Measurements from ENCODE around the gene SHC4.

Gene SHC4

DNA sequence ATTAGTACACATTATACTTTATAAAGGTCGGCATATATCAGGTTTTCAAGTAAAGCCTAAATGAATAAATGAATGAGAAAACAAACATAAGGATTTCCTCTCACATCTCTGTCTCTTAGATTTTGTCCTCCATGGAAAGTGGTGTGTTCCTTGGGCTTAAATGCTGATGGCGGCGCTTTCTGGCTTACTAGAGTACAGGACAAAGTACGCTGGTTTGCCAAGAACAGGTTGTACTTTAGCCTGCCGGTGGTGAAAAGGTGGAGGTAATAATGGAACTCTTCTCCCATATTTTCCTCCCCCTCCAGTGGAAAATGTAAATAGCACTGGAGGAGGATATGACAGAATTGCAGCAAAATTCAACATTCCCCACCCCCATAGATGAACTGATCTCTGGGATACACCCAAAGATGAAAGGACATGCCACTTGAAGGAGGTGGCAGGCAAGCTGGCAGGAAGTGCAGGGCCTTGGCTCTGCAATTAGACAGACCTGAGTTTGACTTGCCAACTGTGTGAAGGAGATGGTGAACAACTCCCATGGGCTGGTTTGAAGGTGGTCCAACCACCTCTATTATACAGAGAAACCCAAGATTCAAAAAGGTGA, 182.1 kb downstream of the SHC4 start:
- H3K27me3 ChIP-seq (ENCODE audit: low read length) = no peaks in the 10 kb centered on the region
- TF ChIP-seq, protein P1, sequence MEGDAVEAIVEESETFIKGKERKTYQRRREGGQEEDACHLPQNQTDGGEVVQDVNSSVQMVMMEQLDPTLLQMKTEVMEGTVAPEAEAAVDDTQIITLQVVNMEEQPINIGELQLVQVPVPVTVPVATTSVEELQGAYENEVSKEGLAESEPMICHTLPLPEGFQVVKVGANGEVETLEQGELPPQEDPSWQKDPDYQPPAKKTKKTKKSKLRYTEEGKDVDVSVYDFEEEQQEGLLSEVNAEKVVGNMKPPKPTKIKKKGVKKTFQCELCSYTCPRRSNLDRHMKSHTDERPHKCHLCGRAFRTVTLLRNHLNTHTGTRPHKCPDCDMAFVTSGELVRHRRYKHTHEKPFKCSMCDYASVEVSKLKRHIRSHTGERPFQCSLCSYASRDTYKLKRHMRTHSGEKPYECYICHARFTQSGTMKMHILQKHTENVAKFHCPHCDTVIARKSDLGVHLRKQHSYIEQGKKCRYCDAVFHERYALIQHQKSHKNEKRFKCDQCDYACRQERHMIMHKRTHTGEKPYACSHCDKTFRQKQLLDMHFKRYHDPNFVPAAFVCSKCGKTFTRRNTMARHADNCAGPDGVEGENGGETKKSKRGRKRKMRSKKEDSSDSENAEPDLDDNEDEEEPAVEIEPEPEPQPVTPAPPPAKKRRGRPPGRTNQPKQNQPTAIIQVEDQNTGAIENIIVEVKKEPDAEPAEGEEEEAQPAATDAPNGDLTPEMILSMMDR (IDR thresholded peaks at IDR 0.05; ENCODE audit: insufficient read depth, low read length, poor library complexity, severe bottlenecking) = no peak
- TF ChIP-seq EZH2phosphoT487 (conservative IDR thresholded peaks at IDR 0.05; ENCODE audit: low read length) = no peak
- no peaks in the 10 kb centered on the region for H3K9me3 ChIP-seq (ENCODE audit: insufficient read depth, low read length)
- H3K79me2 ChIP-seq (ENCODE audit: insufficient read depth, low read length) = no peaks in the 10 kb centered on the region
- H3K4me3 ChIP-seq (ENCODE audit: insufficient read depth, low read length, poor library complexity, severe bottlenecking) = no peak overlapping the region
- H4K20me1 ChIP-seq (ENCODE audit: low read depth, low read length) = no peaks in the 10 kb centered on the region
- no peak overlapping the region for H2AFZ ChIP-seq (ENCODE audit: low read depth, low read length, severe bottlenecking)
- no peaks in the 10 kb centered on the region for H3F3A ChIP-seq (ENCODE audit: insufficient read depth)
- no peak overlapping the region for H3K27ac ChIP-seq (ENCODE audit: low read depth, low read length)
- H3K4me2 ChIP-seq (ENCODE audit: low read depth, low read length, poor library complexity, severe bottlenecking) = no peak overlapping the region
- H3K9me2 ChIP-seq (replicated peaks; ENCODE audit: insufficient read depth, low read length) = no peaks in the 10 kb centered on the region
- H3K9ac ChIP-seq (ENCODE audit: low read length) = no peak overlapping the region
- H3K36me3 ChIP-seq (ENCODE audit: low read length) = peaks cover 53% of the 10 kb centered on the region

DNA sequence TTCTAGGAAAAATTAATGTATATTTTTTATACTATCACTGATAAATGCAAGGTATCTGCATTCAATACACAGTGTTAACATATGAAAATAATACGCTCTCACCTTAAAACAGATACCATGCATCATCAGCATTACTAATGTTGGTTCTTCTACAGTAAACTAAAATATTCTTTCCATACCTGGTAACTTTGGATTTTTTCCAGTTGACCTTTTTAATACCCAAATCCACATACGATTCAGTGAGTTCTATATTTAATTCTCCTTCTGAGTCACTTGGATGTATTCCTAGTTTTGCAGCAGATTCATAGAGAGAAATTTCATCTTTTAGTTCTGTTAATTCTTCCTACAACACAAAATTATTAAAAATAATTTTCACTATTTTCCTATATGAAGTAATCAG, 182.7 kb downstream of the SHC4 start:
- Histone ChIP-seq H3K27me3 (ENCODE audit: low read length) (no peaks in the 10 kb centered on the region), H3F3A (ENCODE audit: insufficient read depth) (no peaks in the 10 kb centered on the region), H3K4me2 (ENCODE audit: low read depth, low read length, poor library complexity, severe bottlenecking) (no peak overlapping the region), H3K79me2 (ENCODE audit: insufficient read depth, low read length) (no peaks in the 10 kb centered on the region), H3K36me3 (ENCODE audit: low read length) (peaks cover 53% of the 10 kb centered on the region), H3K9ac (ENCODE audit: low read length) (no peak overlapping the region), H3K4me3 (ENCODE audit: insufficient read depth, low read length, poor library complexity, severe bottlenecking) (no peak overlapping the region), H2AFZ (ENCODE audit: low read depth, low read length, severe bottlenecking) (no peak overlapping the region), H3K27ac (ENCODE audit: low read depth, low read length) (no peak overlapping the region), H3K9me2 (replicated peaks; ENCODE audit: insufficient read depth, low read length) (no peaks in the 10 kb centered on the region), H3K9me3 (ENCODE audit: insufficient read depth, low read length) (no peaks in the 10 kb centered on the region), H4K20me1 (ENCODE audit: low read depth, low read length) (no peaks in the 10 kb centered on the region)
- TF ChIP-seq, protein P1 (IDR thresholded peaks at IDR 0.05; ENCODE audit: insufficient read depth, low read length, poor library complexity, severe bottlenecking) = no peak
- no peak for TF ChIP-seq EZH2phosphoT487 (conservative IDR thresholded peaks at IDR 0.05; ENCODE audit: low read length)

DNA sequence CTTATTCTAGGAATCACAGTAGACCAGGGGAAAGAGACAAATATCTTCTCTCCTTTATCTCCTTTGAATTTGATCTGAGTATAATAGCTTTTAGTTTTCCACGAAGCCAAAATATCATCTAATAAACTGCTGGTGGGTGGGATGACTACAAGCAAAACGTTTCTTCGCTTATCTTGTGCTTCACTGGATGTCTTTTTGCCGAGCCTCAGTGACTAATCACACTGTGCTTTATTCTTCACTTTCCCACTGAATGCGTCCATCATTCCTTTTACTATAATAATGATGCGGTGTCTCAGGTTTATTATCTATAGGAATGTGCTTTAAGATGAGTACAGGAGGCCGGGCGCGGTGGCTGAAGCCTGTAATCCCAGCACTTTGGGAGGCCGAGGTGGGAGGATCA, 185.4 kb downstream of the SHC4 start:
- H3K4me2 ChIP-seq (ENCODE audit: low read depth, low read length, poor library complexity, severe bottlenecking) = no peak overlapping the region

More for the DNA sequence above, 185.4 kb downstream of the SHC4 start:
- H2AFZ ChIP-seq (ENCODE audit: low read depth, low read length, severe bottlenecking) = no peak overlapping the region
- no peaks in the 10 kb centered on the region for H3K27me3 ChIP-seq (ENCODE audit: low read length)
- no peak overlapping the region for H3K27ac ChIP-seq (ENCODE audit: low read depth, low read length)
- H3F3A ChIP-seq (ENCODE audit: insufficient read depth) = no peaks in the 10 kb centered on the region
- H3K79me2 ChIP-seq (ENCODE audit: insufficient read depth, low read length) = peaks cover 9% of the 10 kb centered on the region
- H3K4me3 ChIP-seq (ENCODE audit: insufficient read depth, low read length, poor library complexity, severe bottlenecking) = no peak overlapping the region
- TF ChIP-seq, protein P1 (IDR thresholded peaks at IDR 0.05; ENCODE audit: insufficient read depth, low read length, poor library complexity, severe bottlenecking) = no peak
- no peak for TF ChIP-seq EZH2phosphoT487 (conservative IDR thresholded peaks at IDR 0.05; ENCODE audit: low read length)
- H3K9me3 ChIP-seq (ENCODE audit: insufficient read depth, low read length) = no peaks in the 10 kb centered on the region
- no peaks in the 10 kb centered on the region for H4K20me1 ChIP-seq (ENCODE audit: low read depth, low read length)
- no peaks in the 10 kb centered on the region for H3K9me2 ChIP-seq (replicated peaks; ENCODE audit: insufficient read depth, low read length)
- no peak overlapping the region for H3K9ac ChIP-seq (ENCODE audit: low read length)
- peaks cover 38% of the 10 kb centered on the region for H3K36me3 ChIP-seq (ENCODE audit: low read length)

All from SU-DHL-6 (cell line).